ENCODE results near the gene CARMIL1.

Gene CARMIL1

DNA sequence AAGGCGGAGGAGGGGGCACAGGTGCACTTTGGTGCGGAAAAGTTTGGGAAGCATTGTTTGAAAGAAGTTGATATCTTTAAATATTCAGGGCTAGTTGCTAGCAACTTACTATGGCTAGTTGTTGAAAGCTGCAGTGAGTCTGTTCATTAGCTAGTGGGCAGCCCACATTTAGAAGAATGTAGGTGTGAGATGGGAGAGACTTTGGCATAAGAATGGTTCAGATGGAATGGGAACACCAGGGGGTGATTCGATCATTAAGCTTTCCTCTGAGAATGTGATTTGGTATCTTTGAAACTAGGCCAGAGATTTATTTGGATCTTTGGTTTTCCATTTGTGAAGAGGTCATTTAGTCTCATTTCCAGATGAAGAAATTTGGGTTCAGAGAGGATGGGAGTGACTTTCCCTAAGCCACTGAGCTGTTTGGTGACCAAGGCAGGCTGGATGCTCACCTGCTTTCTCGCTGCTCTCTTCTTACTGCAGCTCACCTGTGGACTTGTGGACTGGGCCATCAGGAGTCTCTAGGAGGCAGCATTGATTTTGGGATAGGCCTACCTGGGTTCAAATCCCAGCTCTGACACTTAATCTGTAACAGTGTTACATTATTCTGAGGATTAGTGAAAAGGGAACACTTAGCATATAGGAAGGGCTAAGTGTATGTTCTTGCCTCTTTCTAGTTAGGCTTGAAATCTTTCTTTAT, 62.9 kb downstream of the CARMIL1 start:
- H3K4me3 ChIP-seq (ENCODE audit: control insufficient read depth, low read depth, low read length): no peak overlapping the region
- TF ChIP-seq, protein P1, sequence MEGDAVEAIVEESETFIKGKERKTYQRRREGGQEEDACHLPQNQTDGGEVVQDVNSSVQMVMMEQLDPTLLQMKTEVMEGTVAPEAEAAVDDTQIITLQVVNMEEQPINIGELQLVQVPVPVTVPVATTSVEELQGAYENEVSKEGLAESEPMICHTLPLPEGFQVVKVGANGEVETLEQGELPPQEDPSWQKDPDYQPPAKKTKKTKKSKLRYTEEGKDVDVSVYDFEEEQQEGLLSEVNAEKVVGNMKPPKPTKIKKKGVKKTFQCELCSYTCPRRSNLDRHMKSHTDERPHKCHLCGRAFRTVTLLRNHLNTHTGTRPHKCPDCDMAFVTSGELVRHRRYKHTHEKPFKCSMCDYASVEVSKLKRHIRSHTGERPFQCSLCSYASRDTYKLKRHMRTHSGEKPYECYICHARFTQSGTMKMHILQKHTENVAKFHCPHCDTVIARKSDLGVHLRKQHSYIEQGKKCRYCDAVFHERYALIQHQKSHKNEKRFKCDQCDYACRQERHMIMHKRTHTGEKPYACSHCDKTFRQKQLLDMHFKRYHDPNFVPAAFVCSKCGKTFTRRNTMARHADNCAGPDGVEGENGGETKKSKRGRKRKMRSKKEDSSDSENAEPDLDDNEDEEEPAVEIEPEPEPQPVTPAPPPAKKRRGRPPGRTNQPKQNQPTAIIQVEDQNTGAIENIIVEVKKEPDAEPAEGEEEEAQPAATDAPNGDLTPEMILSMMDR (IDR thresholded peaks at IDR 0.05; ENCODE audit: control insufficient read depth, insufficient read depth, low read depth, low read length, missing control alignments): no peak
- DNase-seq (ENCODE audit: low read depth): no peak

DNA sequence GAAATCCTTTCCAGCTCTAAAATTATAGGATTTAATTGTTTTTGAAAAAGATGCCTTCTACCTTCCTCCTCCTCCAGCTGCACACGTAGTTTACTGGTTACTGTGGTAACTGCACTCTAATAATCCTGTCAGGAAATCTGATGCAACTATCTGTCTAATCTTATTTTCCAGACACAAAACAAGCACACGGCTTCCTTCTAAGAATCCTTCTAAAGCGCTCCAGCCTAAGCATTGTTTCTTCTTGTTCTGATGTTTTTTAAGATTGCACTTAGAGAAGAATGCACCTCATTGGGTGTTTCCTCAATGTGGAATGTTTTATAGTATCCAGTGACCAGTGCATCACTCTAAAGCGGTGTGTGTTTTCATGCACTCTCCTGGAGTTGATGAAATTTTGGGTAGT, 63.6 kb downstream of the CARMIL1 start:
- DNase-seq (ENCODE audit: low read depth): peak; percentile 38
- H3K4me3 ChIP-seq (ENCODE audit: control insufficient read depth, low read depth, low read length): no peak overlapping the region
- TF ChIP-seq, protein P1 (IDR thresholded peaks at IDR 0.05; ENCODE audit: control insufficient read depth, insufficient read depth, low read depth, low read length, missing control alignments): no peak

DNA sequence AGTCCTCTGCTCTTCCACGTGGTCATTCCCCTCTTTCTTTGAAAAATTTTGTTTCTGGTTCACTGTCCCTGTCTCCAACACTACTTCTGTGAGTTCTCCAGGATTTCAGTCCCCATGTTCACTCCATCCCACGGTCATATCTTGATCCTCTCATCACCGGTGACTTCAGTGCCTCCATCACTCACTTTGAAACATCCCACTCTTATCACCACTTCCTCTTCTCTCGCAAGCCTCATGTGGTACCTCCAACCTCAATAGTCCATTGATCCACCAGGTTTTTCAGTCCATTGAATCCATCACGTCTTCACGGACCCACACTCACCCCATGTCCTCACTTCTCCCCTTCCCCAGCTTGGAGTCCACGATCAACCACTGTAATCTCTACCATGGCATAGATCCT, 64.8 kb downstream of the CARMIL1 start:
- DNase-seq (ENCODE audit: low read depth): no peak

DNA sequence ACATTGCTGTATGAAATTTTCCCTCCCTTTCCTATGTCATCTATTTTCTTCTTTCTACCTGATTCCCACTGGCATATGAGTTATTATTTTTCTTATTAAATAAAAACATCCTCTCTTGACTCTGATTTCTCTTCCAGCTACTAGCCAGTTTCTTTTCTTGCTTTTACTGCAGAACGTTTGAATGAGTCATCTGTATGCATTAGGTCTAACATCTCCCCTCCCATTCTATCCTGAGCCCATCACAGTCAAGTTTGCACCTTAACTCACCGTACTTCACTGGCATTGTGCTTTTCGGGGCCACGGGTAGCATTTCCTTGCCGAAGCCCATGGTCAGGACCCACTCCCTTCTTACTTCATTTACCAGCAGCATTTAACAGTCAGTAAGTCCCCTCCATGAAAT, 65.7 kb downstream of the CARMIL1 start:
- TF ChIP-seq, protein P1 (IDR thresholded peaks at IDR 0.05; ENCODE audit: control insufficient read depth, insufficient read depth, low read depth, low read length, missing control alignments): no peak
- H3K4me3 ChIP-seq (ENCODE audit: control insufficient read depth, low read depth, low read length): no peak overlapping the region
- DNase-seq (ENCODE audit: low read depth): no peak

More for the DNA sequence above, 64.8 kb downstream of the CARMIL1 start:
- H3K4me3 ChIP-seq (ENCODE audit: control insufficient read depth, low read depth, low read length): no peak overlapping the region
- TF ChIP-seq, protein P1 (IDR thresholded peaks at IDR 0.05; ENCODE audit: control insufficient read depth, insufficient read depth, low read depth, low read length, missing control alignments): no peak

DNA sequence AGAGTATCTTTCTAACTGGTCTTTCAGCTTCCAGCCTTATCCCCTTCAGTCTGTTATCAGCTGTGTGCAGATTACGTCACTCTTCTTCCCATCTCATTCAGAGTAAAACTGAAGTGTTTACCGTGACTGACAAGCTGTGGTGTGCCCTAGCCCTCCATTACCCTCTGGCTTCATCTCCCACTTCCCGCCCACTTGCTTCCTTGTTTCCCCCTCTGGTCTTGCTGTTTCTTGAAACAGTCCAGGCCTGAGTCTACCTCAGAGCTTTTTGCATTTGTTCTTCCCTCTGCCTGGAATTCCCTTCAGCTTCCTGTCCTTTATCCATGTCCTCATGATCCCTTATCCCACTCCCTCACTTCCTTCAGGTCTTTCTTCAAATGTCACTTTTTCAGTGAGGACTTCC, 66.9 kb downstream of the CARMIL1 start:
- TF ChIP-seq, protein P1 (IDR thresholded peaks at IDR 0.05; ENCODE audit: control insufficient read depth, insufficient read depth, low read depth, low read length, missing control alignments): no peak
- DNase-seq (ENCODE audit: low read depth): no peak
- H3K4me3 ChIP-seq (ENCODE audit: control insufficient read depth, low read depth, low read length): no peak overlapping the region

DNA sequence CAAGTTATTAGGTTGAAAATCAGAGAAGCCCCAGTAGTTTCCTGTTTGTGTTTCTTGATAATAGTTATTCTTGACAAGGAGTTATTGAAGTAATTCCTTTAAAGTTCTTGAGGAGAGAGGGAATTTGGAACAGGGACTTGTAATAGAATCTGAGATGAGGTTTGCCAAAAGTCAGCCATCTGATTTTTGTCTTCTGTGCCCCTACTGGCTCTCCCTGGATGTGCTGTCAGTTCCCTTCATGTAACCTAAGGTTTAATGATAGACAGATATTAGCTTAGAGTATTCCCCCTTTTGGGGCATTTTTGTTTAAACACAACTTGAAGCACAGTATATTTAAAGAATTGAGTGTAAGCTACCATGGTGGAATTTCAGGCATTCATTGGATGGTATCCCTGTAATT, 71.4 kb downstream of the CARMIL1 start:
- H3K4me3 ChIP-seq (ENCODE audit: control insufficient read depth, low read depth, low read length): no peak overlapping the region
- TF ChIP-seq, protein P1 (IDR thresholded peaks at IDR 0.05; ENCODE audit: control insufficient read depth, insufficient read depth, low read depth, low read length, missing control alignments): no peak
- DNase-seq (ENCODE audit: low read depth): no peak

Data from AG09309 (cell line).